GM18867 (cell line): ENCODE results near the gene PBOV1.
"Not testable (repeated sequence)": the region's sequence is repeated elsewhere in the genome, so short reads cannot be mapped to it uniquely, and the experiment has no call there.

ENCODE experiments used
- ATAC-seq: cut with Tn5 transposase; IDR thresholded peaks from one replicate; pipeline ENCODE4 v1.9.1; 2021; ENCODE audit warnings: mild to moderate bottlenecking, moderate library complexity; ENCODE audit not compliant: unreplicated experiment

The PBOV1 gene

GRCh38 chr6:138239774-138240173 lies 21.5 kb upstream of the PBOV1 start:
- no peak for ATAC-seq

GRCh38 chr6:138238368-138238767 lies 20.1 kb upstream of the PBOV1 start:
- ATAC-seq: no peak

- no peak for ATAC-seq
Observed at GRCh38 chr6:138237463-138237862, 19.2 kb upstream of the PBOV1 start.

GRCh38 chr6:138235693-138236092 lies 17.4 kb upstream of the PBOV1 start:
- no peak for ATAC-seq

- ATAC-seq: no peak
Observed at GRCh38 chr6:138235205-138235604, 16.9 kb upstream of the PBOV1 start.

DNA sequence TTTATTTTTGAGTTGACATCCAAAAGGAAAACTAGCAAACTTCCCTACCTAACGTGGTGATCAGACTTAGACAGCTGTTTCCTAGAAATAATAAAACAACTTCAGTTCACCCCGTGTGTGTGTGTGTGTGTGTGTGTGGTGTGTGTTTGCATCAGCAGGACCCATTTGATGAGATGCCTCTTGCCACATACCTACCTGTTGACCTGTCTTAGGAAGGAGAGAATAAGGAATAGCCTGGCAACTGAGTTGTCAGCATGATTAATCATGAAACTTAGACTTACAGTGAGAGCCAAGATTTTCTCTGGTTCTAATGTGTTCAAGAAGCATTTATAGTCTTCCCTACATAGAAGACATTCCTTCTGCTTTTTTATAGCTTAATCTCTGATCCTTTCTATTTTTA lies 16.1 kb upstream of the PBOV1 start:
- no peak for ATAC-seq

- ATAC-seq: no peak
Observed at GRCh38 chr6:138231381-138231886, 13.1 kb upstream of the PBOV1 start.

GRCh38 chr6:138230759-138231380 lies 12.6 kb upstream of the PBOV1 start:
- ATAC-seq: no peak

DNA sequence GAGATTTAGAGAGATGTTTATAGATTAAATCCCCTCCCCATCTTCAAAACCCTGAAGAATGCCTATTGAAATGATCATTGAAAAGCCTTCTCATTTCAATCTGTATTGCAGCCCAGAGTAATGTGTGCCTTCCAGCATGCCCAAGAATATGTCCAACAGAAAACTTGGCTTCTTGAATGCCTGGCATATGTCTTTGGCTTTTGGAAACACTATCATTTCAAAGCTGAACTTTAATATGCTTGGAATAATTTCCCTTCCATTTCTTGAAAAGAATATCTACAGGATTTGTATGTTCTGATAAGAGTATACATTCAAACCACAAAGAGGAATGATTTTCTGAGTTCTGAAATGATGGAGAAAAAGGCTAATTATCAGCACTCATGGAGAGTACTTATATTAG lies 11.9 kb upstream of the PBOV1 start:
- ATAC-seq: no peak

DNA sequence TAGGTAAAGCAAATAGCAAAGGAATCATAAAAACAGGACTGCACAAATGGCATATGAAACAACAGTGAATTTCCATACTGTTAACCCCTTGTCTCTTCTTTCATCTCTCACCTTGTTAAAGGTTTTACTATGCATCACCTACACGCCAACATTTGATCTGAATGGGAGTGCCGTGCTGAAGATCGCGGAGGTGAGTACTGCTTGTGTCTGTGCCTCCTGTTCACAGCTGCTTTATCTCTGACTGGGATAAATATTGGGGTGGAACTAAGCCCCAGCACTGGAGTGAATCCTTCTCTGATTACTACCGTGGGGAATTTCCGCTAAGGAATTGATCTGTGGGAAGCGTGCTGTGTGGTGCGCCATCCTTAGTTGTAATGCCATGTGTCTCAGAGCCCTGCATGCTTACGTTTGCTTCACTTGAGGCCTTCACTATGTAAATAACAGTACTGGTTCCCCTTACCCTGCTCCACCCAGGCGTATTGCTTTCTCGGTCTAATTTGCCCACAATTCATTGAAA lies 11.4 kb upstream of the PBOV1 start:
- ATAC-seq: no peak

DNA sequence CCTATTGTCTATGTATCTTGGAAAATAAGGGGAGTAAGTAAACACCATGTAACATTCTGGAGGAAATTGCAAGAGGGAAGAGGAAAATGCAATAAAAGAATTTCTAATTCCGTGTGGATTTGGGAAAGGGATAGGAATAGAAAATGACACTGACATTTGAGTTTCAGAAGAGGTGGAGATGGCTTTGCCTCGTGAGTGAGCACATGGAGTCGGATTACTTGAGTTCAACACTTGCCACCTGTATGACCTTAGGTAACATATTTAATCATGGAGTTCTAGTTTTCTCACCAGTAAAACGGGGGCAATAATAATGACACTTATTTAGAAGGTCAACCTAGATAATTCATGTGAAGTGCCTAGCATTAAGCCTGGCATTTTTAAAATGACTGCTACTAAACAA lies 10.8 kb upstream of the PBOV1 start:
- ATAC-seq: no peak

- no peak for ATAC-seq
Observed at GRCh38 chr6:138227316-138227781, 9.1 kb upstream of the PBOV1 start.

DNA sequence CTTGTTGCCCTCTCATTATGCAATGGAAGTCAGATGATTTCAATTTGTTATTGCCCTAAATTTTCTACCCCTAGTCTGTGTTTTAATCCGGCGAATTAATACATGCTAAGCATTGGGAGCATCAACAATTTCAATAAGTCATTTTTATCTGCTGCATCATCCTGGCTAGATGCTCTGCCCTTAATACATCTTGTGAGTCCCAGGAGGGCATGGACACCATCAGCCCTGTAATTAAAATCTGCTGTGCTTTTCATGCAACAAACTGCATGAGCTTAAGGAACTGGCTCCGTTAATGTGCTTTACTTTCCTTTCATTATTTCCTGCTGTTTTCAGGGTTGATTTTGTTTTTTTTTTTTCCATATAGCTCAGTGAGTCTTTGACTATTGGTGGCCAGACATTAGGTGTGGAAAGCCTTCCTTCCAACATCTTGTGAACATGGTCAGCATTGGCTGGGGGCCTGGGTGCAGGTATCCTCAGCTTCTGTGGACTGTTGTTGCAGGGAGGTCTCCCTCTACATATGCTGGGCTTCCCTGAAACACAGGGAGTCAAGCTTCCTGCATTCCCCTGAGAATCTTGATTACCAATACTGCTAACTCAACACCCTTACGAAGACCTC lies 8.5 kb upstream of the PBOV1 start:
- no peak for ATAC-seq

- ATAC-seq: no peak
Observed at GRCh38 chr6:138225953-138226352, 7.7 kb upstream of the PBOV1 start.

DNA sequence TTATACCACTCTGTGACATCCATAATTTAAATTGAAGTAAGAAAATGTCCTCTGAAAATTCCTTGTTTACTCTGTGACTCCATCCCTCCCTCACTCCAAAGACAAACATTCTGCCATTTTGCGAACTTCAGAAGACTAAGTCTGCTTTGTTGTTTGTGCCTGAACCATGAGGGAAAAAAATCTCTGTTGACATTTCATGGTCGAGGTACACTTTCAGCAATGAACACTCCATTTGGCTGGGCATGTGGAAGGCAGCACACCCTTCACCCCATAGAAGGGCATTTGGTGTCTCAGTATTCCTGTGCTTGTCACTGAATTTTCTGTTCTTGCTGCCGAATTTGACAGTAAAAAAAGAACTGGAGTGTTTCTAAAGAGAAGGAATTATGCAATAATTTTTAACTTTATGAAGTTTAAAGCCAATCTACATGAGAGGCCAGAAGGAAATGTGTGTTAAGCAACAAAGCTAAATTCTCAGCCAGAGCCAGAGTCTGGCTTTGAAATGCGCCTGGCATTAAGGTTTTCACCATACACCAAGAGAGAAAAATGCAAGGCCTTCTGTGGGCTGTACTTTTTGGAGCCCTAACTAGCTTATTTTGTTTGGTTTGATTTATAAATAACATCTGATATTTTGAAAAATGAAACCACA lies 4.7 kb upstream of the PBOV1 start:
- no peak for ATAC-seq

- no peak for ATAC-seq
Observed at GRCh38 chr6:138219901-138220300, 1.6 kb upstream of the PBOV1 start.

DNA sequence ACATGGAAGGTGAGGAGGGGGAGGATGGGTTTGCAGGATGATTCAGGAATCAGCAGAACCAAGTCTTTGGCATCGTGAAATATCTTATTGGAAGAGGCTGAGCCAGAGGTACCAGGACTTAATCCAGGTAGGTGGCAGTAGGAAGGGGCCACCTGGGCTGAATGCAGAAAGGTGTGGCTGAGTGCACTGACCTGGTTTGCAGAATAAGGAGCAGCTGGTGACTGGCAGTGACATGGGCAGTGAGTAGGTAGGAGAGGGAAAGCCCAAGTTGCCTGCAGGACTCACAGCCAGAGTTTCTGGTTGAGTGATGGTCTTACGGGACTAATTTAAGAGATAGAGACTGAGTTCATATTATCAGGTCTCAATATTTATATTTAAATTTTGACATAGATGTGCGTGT lies 1.1 kb upstream of the PBOV1 start:
- no peak for ATAC-seq

DNA sequence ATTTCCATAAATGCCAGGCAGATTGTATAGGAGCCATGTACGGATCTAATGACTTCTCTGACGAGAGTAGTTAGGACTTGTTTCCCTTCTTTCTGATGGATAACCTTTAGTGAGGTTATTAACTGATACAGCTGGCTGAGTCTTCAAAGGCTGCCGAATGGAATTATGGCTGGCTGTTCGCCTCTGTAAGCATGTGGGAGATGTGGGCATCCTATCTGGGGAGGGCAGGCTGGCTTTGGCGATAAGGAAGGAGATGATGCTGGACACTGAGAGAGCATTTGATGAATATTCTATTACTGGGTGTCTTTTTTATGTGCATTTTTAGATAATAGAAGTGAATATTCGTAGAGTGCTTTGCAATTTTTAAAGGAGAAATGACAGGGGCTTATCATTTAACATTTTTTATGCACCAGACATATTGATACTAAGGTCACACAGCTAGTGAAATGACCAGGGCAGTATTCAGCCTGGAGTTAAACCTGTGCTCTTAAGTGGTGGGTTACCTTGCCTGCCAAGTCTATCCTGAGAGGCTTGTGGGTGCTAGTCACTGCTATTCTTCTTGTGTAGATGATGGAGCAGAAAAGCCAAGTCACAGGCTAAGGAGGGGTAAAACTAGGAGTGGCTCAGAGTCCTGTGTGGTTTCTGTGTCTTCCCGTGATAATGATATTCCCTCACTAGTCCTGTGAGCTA lies 3.1 kb downstream of the PBOV1 start:
- ATAC-seq: no peak

- not testable (repeated sequence) for ATAC-seq
Observed at GRCh38 chr6:138212530-138212929, 5.8 kb downstream of the PBOV1 start.

- ATAC-seq: no peak
Observed at GRCh38 chr6:138211601-138212000, 6.7 kb downstream of the PBOV1 start.

DNA sequence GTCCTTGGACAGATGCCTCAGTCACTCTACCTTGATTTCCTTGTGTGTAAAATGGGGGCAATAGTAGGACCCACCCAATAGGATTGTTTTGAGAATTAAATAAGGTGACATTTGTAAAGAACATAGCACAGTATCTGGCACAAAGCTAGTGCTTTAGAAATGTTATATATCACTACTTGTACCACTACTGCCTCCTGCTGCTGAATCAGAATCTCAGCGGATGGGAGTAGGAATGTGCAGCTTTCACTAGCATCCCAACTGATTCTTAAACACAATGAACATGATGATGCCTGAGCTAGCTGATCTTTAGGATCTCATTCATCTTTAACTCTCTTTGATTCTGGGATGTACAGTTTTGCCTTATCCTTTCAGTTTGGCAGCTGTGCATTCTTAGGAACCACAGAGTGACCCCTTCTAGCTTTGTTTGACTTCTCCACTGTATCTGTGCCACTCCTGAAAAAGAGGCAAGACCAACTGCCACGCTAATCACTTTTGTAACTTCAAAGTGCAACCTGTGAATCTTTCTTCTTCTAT lies 7.2 kb downstream of the PBOV1 start:
- no peak for ATAC-seq
